ENCODE measurements around the gene TFB2M.

Gene TFB2M

DNA sequence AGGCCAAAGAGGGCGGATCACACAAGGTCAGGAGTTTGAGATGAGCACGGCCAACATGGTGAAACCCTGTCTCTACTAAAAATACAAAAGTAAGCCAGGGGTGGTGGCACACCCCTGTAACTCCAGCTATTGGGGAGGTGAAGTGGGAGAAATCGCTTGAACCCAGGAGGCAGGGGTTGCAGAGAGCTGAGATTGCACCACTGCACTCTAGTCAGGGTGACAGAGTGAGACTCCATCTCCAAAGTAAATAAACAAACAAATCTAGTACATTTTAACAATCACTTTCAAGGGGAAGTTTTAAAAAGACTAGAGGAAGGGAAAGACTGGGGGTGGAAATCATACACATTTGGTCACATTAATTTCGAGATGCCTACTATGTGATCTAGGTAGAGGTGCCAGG lies 6.8 kb downstream of the TFB2M start:
- no peak for DNase-seq

DNA sequence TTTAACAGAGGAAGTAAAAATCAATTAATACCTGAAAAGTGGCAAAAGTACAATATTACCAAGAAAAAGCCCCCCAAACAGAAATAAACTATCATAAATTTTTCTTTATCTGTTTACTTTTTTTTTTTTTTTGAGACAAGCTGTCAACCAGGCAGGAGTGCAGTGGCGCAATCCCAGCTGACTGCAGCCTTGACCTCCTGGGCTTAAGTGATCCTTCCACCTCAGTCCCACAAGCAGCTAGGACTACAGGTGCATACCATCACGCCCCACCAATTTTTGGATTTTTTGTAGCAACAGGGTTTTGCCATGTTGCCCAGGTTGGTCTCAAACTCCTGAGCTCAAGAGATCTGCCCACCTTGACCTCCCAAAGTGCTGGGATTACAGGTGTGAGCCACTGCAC lies 8.0 kb downstream of the TFB2M start:
- no peak for DNase-seq

DNA sequence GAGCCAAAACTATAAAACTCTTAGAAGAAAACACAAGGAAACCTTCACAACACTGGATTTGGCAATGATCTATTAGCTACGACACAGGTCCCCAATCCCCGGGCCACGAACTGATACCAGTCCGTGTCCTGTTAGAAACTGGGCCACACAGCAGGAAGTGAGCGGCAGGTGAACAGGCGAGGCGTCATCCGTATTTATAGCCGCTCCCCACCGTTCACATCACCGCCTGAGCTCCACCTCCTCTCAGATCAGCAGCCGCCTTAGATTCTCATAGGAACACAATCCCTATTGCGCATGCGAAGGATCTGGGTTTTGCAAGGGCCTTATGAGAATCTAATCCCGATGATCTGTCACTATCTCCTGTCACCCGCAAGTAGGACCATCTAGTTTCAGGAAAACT lies 11.9 kb downstream of the TFB2M start:
- no peak for DNase-seq

DNA sequence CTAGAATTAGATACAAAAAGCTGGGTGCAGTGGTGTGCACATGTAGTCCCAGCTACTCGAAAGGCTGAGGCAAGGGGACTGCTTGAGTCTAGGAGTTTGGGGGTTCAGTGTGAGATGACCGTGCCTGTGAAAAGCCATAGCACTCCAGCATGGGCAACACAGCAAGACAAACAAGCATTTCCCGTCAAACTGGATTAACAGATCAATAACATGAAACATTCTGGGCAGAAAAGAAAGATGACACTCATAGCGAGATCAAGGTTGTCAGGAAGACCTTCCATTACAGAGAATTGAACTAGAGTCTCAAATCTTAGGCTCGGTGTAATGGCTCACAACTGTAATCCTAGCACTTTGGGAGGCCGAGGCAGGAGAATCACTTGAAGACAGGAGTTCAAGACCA lies 14.0 kb downstream of the TFB2M start:
- no peak for DNase-seq

DNA sequence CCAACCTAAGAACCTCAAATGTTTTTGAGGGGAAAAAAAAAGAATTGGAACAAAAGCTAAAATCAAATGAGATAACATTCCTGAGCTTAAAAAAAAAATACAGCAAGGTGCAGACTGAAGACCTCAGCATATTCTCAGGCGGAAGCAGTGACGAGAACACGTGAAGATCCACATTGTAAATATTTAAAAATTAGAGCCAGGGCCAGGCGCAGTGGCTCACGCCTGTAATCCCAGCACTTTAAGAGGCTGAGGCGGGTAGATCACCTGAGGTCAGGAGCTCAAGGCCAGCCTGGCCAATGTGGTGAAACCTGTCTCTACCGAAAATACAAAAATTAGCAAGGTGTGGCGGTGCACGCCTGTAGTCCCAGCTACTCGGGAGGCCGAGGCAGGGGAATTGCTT lies 15.7 kb downstream of the TFB2M start:
- DNase-seq, result no peak

DNA sequence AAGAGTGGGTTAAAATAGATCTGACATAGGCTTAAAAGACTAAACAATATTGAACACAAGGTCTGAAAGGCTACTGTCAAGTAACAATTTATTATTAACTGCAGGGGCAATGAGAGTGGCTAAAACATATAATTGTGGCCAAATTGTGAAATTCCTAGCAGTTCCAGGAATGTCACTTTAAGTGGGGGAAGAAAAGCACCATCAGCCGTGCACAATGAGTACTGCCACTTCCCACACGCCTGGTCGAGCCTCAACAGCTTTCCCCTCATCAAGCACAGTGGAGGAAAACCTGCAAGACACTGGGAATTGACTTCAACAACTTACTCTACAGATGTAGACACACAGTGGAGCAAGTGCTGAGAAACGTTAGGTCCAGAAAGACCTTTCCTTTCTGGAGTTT lies 16.4 kb downstream of the TFB2M start:
- DNase-seq, result peak in 1 of 58 donors; percentile 13

DNA sequence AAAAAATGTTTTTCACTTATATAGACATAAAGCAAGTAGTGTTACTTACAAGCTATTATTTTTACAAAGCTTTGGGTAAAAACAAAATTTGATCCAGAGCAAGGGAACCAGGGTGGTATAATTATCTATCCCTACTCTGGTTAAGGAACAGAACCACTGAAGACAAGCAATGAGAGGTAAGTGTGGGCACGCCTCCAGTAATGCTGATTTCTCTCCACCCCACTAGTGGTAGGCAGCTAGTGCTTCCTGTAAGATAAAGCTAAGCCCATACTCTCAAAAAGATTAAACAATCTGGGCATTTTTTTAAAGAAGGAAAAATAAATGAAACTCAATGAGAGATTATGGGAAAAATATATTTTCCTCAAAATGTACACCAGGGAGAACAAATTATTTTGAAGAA lies 22.1 kb downstream of the TFB2M start:
- DNase-seq, result no peak

DNA sequence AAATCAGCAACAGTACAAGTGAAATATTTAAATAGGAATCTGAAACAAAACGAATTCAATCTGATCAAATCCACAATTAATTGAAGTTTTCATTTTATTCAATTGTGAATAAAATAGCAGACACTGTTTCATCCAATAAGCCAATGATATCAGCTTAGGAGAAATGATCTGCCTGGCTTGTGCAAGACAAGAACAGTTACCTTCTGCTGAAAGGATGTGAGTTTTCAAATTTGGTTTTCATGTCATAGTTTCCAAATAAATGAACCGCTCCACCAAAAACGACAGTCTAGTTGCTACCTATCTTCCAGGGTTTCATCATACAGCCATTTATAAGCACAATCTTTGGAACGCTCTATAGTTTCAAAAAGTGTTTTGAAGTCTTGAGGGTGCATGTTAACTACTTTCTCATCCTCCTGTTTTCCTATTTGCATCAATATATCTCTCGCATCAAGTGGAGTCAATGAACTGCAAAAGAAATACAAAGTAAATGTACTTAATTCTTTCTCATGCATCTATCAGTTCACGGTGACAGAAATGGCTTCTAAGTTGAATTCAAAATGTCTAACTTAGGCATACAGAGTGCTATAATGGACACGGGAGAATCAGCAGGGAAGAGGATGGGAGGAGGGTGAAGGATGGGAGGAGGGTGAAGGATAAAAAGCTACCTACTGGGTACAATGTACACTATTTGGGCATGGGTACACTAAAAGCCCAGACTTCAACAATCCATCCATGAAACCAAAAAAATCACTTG lies 25.1 kb downstream of the TFB2M start:
- DNase-seq, result no peak

DNA sequence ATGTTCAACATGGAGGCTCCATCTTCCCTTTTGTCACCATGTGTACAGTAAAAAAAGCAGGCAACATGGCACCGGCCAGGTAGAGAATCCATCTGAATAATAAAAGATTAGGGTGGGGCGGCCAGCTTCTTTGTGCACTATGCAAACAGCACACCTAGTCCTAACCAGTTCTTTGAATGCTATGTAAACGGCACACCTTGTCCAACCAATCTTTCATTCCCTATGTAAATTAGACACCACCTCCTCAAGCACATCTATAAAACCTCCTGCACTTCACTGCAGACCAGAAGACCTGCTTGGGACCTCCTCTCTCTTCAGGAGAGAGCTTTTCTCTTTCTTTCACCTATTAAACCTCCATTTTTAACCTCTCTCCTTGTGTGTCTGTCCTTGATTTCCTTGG lies 28.2 kb downstream of the TFB2M start:
- DNase-seq, result no peak

DNA sequence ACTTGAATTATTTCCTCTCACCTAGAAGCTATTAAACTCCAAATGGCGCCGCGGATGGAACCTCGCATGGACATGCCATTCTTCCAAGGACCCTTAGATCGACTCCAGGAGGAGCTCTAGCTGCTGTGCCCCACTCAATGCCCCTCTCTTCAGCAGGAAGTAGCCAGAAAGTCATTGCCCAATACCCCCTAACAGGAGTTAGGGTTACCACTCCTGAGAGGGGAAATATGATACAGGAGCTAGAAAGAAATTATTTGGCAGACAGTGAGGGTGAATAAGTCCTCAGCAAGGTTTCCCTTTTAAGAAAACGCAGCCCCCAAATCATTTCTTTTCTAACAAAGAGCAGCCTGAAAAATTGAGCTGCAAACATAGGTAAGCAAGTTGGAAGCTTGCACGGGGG lies 28.6 kb downstream of the TFB2M start:
- no peak for DNase-seq

DNA sequence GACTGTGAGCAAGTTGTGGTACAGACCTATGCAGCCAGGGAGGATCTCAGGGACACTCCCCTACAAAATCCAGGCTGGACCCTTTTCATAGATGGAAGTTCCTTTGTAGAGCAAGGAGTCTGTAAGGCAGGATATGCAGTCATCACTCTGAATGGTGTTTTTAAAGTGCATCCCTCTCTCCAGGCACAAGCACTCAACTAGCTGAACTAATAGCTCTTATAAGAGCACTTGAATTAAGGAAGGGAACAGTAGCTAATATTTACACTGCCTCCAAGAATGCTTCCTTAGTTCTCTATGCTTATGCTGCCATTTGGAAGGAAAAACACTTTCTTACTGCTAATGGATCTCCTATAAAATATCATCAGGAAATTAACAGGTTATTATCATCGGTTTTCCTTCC lies 31.9 kb downstream of the TFB2M start:
- no peak for DNase-seq

DNA sequence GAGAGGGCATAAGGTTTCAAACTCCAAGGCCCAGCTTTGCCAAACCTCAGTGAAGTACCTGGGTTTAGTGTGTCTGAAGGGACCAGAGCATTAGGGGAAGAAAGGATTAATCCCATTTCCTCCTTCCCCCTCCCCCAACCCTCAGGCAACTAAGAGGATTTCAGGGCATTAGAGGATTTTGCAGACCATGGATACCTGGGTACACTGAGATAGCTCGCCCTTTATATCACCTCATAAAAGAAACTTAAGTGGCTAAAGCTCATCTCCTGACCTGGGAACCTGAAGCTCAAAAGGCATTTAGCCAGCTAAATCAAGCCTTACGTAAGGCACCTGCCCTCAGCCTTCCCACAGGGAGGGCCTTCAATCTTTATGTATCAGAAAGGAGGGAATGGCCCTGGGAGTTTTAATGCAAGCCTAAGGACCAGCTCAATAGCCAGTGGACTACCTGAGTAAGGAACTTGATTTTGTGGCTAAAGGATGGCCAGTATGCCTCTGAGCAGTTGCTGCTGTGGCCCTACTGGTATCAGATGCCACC lies 32.6 kb downstream of the TFB2M start:
- DNase-seq, result no peak

DNA sequence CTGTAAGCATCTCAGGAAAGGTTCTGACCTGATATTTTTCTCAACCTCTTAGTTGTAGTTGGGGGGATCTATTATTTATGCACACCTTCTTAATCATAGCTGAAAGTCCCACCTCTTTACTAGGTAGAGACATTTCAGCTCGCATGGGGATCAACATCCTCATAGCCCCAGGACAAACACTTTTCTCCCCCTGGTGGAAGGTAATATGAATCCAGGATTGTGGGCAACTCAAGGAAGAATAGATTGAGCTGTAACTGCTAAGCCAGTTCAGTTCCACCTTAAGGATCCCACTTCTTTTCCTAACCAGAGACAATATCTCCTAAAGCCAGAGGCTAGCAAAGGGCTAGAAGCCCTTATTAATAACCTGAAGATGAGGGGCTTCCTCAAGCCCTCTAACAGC lies 33.5 kb downstream of the TFB2M start:
- DNase-seq, result no peak

DNA sequence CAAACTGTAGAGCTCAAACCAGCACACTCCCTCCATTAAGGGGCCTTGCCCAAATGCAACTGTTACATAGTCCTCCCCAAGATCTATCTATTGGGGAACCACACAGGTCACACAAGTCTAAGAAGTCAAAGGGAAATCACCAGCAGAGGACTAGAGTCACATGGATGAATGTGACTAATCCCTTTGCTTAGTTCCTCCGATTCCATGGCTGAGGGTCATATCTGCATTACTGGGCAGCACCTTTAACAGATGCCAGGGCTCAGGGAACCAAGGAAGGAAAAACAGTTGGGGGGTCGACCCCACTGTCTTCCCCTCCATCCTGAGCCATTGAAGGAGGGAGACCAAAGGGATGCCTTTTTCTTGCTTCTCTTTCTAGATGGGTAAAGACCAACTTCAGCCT lies 35.6 kb downstream of the TFB2M start:
- DNase-seq, result no peak

DNA sequence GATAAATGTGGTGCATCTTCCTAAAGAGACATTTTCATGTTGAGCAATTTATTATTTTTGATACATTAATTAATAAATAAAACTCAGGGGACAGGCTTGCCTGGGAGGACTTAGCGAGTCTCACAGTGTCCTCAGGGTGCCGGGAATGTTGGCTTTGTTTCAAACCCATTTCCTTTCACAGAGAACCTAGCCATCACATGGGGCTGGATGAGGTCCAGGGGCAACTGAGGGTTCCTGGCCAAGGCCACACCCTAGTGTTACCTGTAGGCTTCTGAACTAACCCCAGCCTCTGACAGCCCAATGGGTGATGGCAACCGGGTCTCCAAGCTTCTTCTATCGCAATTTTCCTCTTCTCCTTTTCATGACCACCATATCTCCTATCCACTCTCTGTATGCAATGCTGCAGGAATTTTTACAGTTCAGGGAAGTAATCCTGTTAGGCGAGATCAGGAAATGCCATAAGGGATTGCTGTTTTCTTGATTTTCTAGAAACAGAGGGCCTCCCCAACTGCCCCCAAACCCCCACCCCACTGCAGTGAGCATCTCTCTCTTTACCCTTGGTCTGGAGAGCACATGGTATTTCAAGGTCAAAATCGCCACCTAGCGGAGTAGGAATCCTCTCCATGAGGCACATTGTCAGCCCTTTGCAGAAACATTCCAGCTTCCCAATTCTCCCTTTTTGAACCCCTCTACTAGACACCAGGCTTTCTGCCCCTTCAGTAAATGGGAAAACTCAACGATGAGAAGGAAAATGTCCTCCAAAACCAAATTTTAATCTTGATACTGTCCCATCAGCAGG lies 36.9 kb downstream of the TFB2M start:
- no peak for DNase-seq

DNA sequence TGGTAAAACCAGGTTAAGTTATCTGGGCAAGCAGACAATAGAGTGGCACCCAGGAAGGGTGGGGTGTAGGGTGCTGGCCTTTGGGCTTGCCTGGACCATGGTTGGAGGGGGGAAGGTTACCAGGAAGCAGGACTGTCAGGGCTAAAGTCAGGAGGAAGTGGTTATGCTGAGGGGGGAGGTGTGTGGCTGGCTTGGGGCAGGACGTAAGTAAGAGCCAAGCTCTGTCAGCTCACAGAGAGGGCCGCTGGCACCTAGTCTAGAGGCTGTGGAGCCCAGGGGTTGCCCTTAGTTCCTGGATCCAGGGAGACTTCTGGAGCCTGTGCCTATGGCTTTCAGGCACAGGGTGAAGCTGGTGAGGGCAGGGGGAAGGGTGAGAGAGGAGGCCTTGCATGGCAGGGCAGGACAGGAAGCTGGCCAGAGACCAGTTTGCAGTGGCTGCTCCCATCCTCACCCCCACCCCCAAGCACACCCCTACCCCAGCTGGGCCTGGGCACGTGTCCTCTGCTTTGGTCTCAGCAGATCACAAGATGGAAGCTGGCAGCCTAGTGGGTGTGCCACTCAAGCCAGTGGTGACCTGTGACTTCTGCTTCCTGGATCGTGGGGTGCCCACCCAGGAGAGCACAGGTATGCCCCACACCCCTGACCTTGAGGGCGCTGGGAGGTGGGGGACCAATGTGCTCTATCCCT lies 38.5 kb downstream of the TFB2M start:
- DNase-seq, result no peak

DNA sequence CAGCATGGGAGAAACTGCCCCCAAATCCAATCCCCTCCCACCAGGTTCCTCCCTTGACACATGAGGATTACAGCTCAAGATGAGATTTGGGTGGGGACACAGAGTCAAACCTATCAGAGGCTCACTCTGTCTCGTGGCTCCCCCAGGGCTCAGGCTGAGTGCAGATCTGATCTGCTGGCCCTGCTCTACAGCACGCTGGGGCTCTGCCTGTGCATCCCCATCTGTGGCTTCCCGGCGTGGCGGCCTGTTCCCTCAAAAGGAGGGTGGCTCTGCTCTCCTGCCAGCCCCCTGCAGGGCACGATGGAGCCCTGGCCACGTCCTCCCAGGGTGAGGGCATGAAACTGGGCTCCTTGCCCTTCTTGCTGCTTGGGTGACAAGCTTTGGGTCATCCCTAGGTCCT lies 39.1 kb downstream of the TFB2M start:
- DNase-seq, result no peak

DNA sequence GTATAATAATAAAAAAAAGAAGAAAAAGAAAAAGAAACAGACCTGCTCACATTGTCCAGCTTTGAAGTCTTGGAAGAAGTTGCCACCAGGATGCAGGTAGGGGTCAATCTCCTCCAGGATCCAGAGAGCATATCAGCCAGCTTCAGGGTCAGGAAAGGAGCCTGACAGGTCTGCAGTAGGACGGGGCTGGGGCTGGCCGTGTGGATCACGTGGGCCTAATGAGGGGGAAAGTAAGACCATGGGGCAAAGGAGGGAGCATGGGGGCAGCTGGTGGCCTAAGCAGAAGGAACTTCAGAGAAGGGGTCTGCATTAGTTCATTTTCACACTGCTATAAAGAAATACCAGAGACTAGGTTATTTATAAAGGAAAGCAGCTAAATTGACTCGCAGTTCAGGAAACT lies 39.7 kb downstream of the TFB2M start:
- no peak for DNase-seq

DNA sequence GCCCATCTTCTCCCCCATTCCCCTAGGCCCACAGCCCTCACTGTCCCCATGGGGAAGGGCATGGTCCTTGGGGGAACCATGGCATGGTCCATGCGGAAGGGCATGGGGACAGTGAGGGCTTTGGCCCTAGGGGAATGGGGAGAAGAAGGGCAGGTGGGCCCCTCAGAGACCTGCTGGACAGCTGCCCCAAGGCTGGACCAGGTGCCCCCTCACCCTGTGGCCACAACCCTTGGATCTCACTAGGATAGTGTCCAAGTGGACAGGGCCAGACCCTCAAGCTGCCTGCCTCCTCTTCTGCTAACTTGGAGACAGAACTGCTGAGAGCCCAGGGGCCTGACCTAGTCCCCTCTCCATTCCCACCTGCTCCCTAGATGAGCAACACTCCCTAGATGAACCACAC lies 46.5 kb downstream of the TFB2M start:
- DNase-seq, result no peak

DNA sequence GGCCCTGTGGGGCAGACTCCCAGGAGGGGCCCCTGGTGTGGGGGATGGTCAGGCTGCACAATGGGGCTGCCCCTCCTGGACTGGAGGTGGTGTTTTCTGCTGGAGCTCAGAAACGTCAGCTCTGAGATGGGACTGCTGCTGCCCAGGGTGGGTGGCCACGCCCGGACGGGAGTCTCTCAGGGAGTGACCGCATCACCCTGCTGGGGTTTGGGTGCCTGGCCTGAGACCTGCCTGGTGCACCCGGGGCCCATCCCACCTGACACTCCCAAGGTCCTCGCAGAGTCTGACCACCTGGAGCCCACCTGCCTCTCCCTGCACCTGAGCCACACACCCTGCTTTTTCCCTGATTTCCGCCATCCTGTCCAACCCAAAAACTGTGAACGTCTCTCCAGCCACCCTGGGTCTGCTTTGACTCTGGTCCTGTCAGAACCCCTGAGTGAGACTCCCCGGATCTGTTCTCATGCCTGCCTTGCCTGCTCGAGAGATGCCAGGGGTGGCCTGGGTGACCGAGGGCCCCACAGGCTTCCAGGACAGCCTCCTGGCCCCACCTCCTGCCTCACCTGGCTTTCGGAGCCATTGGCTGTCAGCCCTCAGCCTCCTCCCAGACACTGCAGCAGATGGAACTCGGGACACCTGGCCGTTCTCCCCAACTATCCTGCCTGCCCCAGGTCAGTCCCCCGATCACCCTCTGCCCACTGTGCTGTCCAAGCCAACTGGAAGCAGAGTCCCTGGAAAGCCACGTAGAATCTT lies 47.4 kb downstream of the TFB2M start:
- DNase-seq, result no peak

DNA sequence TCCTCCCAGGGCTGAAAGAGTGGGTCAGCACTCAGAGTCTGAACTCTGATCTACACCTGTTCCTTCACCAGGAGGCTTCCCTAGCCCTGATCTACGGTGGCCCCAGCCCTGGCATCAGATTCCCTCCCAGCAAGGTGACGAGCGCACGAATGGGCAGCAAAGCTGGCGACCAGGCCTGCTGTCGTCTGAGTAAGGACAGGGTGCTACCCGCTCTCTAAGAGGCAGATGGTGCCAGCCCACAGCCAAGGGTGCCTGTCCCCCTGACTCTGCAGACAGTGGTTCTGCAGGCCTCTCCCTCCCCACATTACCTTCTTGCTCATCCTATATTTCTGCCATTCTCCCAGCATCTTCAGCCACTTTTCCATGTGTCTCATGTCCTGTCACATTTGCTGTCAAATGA lies 48.7 kb downstream of the TFB2M start:
- DNase-seq, result no peak

DNA sequence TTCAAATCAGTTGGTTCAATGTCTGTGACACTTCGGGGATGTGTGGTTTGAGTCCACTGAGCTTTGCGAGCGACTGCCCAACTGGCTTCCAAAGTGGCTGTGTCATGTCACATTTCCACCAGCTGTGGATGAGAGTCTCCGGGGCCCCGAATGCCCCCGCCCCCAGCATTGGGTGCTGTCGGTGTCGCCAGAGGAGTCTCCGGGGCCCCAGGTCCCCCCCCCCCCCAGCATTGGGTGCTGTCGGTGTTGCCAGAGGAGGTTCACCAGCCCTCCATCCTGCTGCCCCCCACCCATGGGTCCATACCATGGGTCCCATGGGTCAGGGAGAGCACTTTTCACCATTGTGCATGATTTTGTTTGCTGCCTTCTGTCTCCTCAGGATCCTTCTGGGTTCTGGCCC lies 49.9 kb downstream of the TFB2M start:
- no peak for DNase-seq

Data from anterior cingulate cortex (tissue), 58 donors.